BLaER1 (cell line): Measurements from ENCODE around the gene MTRR.

Source experiments
- H3K27ac ChIP-seq: shearing (Covaris generic); formaldehyde crosslinking; 2 replicates; pipeline ENCODE4 v1.8.1; 2022
- H3K27me3 ChIP-seq: shearing (Covaris generic); formaldehyde crosslinking; 2 replicates; pipeline ENCODE4 v1.8.1; 2022
- H3K36me3 ChIP-seq: shearing (Covaris generic); formaldehyde crosslinking; 2 replicates; pipeline ENCODE4 v1.8.1; 2022
- H3K4me1 ChIP-seq: shearing (Covaris generic); formaldehyde crosslinking; 2 replicates; pipeline ENCODE4 v1.8.1; 2022
- H3K4me2 ChIP-seq: shearing (Covaris generic); formaldehyde crosslinking; 2 replicates; pipeline ENCODE4 v1.8.1; 2022
- H3K4me3 ChIP-seq: shearing (Covaris generic); formaldehyde crosslinking; 2 replicates; pipeline ENCODE4 v1.8.1; 2022
- H3K9ac ChIP-seq: shearing (Covaris generic); formaldehyde crosslinking; 2 replicates; pipeline ENCODE4 v1.8.1; 2022
- H3K9me3 ChIP-seq: shearing (Covaris generic); formaldehyde crosslinking; 2 replicates; pipeline ENCODE4 v1.8.1; 2022
- H4K20me1 ChIP-seq: shearing (Covaris generic); formaldehyde crosslinking; 2 replicates; pipeline ENCODE4 v1.8.1; 2022
- Cebpa-rat ChIP-seq: shearing (Covaris generic); IDR thresholded peaks from 2 replicates; pipeline ENCODE4 v1.8.1; 2022

MTRR gene

GRCh38 chr5:7855611-7856010, 13.3 kb upstream of the MTRR start:
- H3K36me3 ChIP-seq = peaks cover 28% of the 10 kb centered on the region
- no peak for TF ChIP-seq Cebpa-rat
- peaks cover 17% of the 10 kb centered on the region for H3K27me3 ChIP-seq
- H3K9ac ChIP-seq = no peak overlapping the region
- no peak overlapping the region for H3K4me3 ChIP-seq
- no peaks in the 10 kb centered on the region for H3K4me1 ChIP-seq
- no peak overlapping the region for H3K4me2 ChIP-seq
- H3K27ac ChIP-seq = no peak overlapping the region
- peaks cover 27% of the 10 kb centered on the region for H3K9me3 ChIP-seq
- H4K20me1 ChIP-seq = no peaks in the 10 kb centered on the region

GRCh38 chr5:7856855-7857254, 12.1 kb upstream of the MTRR start:
- Histone ChIP-seq H3K4me3 (no peak overlapping the region), H3K36me3 (peaks cover 38% of the 10 kb centered on the region), H3K27me3 (peaks cover 4% of the 10 kb centered on the region), H3K9ac (no peak overlapping the region), H4K20me1 (no peaks in the 10 kb centered on the region), H3K4me2 (no peak overlapping the region), H3K4me1 (no peaks in the 10 kb centered on the region), H3K9me3 (peaks cover 15% of the 10 kb centered on the region), H3K27ac (no peak overlapping the region)
- TF ChIP-seq Cebpa-rat = no peak

GRCh38 chr5:7857361-7857760, 11.6 kb upstream of the MTRR start:
- peaks cover 13% of the 10 kb centered on the region for H3K9me3 ChIP-seq
- no peak for TF ChIP-seq Cebpa-rat
- no peaks in the 10 kb centered on the region for H4K20me1 ChIP-seq
- no peak overlapping the region for H3K4me3 ChIP-seq
- no peak overlapping the region for H3K9ac ChIP-seq
- peaks cover 43% of the 10 kb centered on the region for H3K36me3 ChIP-seq
- no peaks in the 10 kb centered on the region for H3K27me3 ChIP-seq
- H3K4me2 ChIP-seq = no peak overlapping the region
- no peak overlapping the region for H3K27ac ChIP-seq
- H3K4me1 ChIP-seq = no peaks in the 10 kb centered on the region

GRCh38 chr5:7857926-7858632, 10.9 kb upstream of the MTRR start:
- Histone ChIP-seq H3K4me2 (no peak overlapping the region), H3K36me3 (peaks cover 50% of the 10 kb centered on the region), H3K9me3 (peaks cover 11% of the 10 kb centered on the region), H3K9ac (no peak overlapping the region), H3K4me3 (no peak overlapping the region), H4K20me1 (no peaks in the 10 kb centered on the region), H3K4me1 (no peaks in the 10 kb centered on the region), H3K27me3 (no peaks in the 10 kb centered on the region), H3K27ac (no peak overlapping the region)
- TF ChIP-seq Cebpa-rat = no peak

GRCh38 chr5:7866196-7866595, 2.8 kb upstream of the MTRR start:
- H3K9ac ChIP-seq = no peak overlapping the region
- H3K27ac ChIP-seq = no peak overlapping the region
- no peaks in the 10 kb centered on the region for H3K27me3 ChIP-seq
- no peak overlapping the region for H3K4me2 ChIP-seq
- H3K36me3 ChIP-seq = peaks cover 40% of the 10 kb centered on the region
- no peaks in the 10 kb centered on the region for H3K9me3 ChIP-seq
- no peak for TF ChIP-seq Cebpa-rat
- H4K20me1 ChIP-seq = peaks cover 22% of the 10 kb centered on the region
- no peak overlapping the region for H3K4me3 ChIP-seq
- H3K4me1 ChIP-seq = peaks cover 36% of the 10 kb centered on the region

- Histone ChIP-seq H3K36me3 (peaks cover 36% of the 10 kb centered on the region), H3K9ac (no peak overlapping the region), H3K27ac (no peak overlapping the region), H3K4me2 (peak overlapping the region; percentile 88), H3K9me3 (no peaks in the 10 kb centered on the region), H4K20me1 (peaks cover 32% of the 10 kb centered on the region), H3K27me3 (no peaks in the 10 kb centered on the region), H3K4me3 (no peak overlapping the region), H3K4me1 (peaks cover 46% of the 10 kb centered on the region)
- no peak for TF ChIP-seq Cebpa-rat
Observed at GRCh38 chr5:7867260-7867659, 1.7 kb upstream of the MTRR start.

DNA sequence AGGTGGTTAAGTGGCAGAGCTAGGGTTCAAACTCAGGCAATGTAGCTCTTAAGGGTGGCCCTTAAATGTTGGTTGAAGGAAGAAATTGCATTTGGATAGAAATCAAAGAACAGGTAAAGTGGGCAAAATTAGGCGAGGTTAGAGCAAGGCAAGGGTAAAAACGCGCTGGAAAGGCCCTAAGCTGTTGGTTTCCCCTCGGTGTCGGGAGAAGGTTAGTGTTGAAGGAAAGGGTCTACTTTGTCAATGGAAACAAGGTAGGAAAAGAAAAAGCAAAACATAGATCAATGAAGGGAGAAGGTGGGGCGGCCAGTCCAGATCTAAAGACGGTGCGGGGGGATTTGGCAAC, 548 bp upstream of the MTRR start:
- H3K27me3 ChIP-seq = no peaks in the 10 kb centered on the region
- TF ChIP-seq Cebpa-rat = no peak
- H3K4me2 ChIP-seq = peak overlapping the region; percentile 88
- H3K4me1 ChIP-seq = peaks cover 58% of the 10 kb centered on the region
- H3K4me3 ChIP-seq = peak overlapping the region; percentile 92
- H3K27ac ChIP-seq = peak overlapping the region; percentile 90
- H3K9ac ChIP-seq = peak overlapping the region; percentile 93
- no peaks in the 10 kb centered on the region for H3K9me3 ChIP-seq
- H4K20me1 ChIP-seq = peaks cover 44% of the 10 kb centered on the region
- H3K36me3 ChIP-seq = peaks cover 27% of the 10 kb centered on the region

- peaks cover 64% of the 10 kb centered on the region for H3K4me1 ChIP-seq
- peak overlapping the region; percentile 93 for H3K9ac ChIP-seq
- H3K27ac ChIP-seq = peak overlapping the region; percentile 90
- peaks cover 32% of the 10 kb centered on the region for H3K36me3 ChIP-seq
- H3K9me3 ChIP-seq = no peaks in the 10 kb centered on the region
- TF ChIP-seq Cebpa-rat = no peak
- peak overlapping the region; percentile 74 for H3K4me2 ChIP-seq
- peak overlapping the region; percentile 92 for H3K4me3 ChIP-seq
- peaks cover 56% of the 10 kb centered on the region for H4K20me1 ChIP-seq
- H3K27me3 ChIP-seq = no peaks in the 10 kb centered on the region
Observed at GRCh38 chr5:7869474-7870136, 657 bp downstream of the MTRR start.

- no peaks in the 10 kb centered on the region for H3K27me3 ChIP-seq
- H3K4me2 ChIP-seq = peak overlapping the region; percentile 74
- no peak overlapping the region for H3K27ac ChIP-seq
- H4K20me1 ChIP-seq = peaks cover 76% of the 10 kb centered on the region
- H3K9me3 ChIP-seq = no peaks in the 10 kb centered on the region
- TF ChIP-seq Cebpa-rat = no peak
- no peak overlapping the region for H3K4me3 ChIP-seq
- peaks cover 39% of the 10 kb centered on the region for H3K36me3 ChIP-seq
- H3K9ac ChIP-seq = no peak overlapping the region; the same call in 1 of the 2 replicates
- peaks cover 56% of the 10 kb centered on the region for H3K4me1 ChIP-seq
Observed at GRCh38 chr5:7871653-7872052, 2.7 kb downstream of the MTRR start.

DNA sequence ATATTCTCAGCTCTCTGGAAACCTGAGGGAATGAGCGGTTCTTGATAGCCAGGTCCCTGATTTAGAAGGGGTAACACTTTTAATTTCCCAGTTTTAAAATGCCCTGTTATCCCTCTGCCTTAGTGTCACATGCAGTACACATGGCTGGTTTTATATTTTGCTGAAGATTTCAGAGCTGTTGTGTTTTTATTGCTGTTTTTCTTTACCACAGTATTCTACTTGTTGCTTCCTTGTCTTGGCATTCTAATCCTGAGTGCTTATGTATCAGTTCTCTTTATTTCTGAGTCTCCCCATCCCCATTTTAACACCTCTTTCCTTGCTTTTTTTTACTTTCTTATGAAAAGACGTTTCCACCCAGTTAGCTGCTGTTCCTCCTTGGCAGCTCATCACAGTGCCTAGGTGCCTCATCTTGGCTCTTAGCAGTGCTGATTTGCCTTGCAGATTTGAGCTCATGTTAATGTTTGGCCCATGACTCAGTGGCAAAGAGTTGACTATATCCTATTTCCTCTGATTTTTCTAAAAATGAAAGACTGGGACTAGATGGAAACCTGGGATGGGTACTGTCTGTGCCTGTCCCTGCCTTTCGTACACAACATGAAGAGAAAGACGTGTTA, 3.7 kb downstream of the MTRR start:
- Histone ChIP-seq H3K27ac (no peak overlapping the region), H3K36me3 (peaks cover 48% of the 10 kb centered on the region), H3K4me3 (no peak overlapping the region), H3K9me3 (no peaks in the 10 kb centered on the region), H4K20me1 (peaks cover 85% of the 10 kb centered on the region), H3K9ac (peak overlapping the region; percentile 3; the same call in 1 of the 2 replicates), H3K27me3 (no peaks in the 10 kb centered on the region), H3K4me2 (peak overlapping the region; percentile 55), H3K4me1 (peaks cover 48% of the 10 kb centered on the region)
- TF ChIP-seq Cebpa-rat = no peak
